NB4 (cell line): ENCODE measurements around the gene CDC42BPG.
"Not testable (repeated sequence)": the region's sequence is repeated elsewhere in the genome, so short reads cannot be mapped to it uniquely, and the experiment has no call there.

Source experiments
- DNase-seq: peaks from one replicate; pipeline ENCODE4 v3.0.0; 2010; ENCODE audit warnings: low read depth
- H3K4me3 ChIP-seq: one replicate; pipeline ENCODE4 v1.5.1; 2011; ENCODE audit warnings: mild to moderate bottlenecking, low read depth, low read length, moderate library complexity
- MYC ChIP-seq: IDR thresholded peaks from 2 replicates; pipeline ENCODE4 v1.6.1; 2011; ENCODE audit warnings: low read depth, low read length
- POLR2A ChIP-seq: IDR thresholded peaks from 2 replicates; pipeline ENCODE4 v1.6.1; 2011; ENCODE audit warnings: mild to moderate bottlenecking; ENCODE audit not compliant: insufficient read length; ENCODE audit errors: extremely low read depth
- TF ChIP-seq, protein P1 (sequence below): IDR thresholded peaks from 2 replicates; pipeline ENCODE4 v1.6.1; 2011; ENCODE audit warnings: low read depth, low read length
- TF ChIP-seq, protein P2 (sequence below): IDR thresholded peaks from one replicate; pipeline ENCODE4 v1.5.1; 2012; ENCODE audit warnings: low read depth, low read length

The CDC42BPG gene

GRCh38 chr11:64826578-64827450, 17.6 kb downstream of the CDC42BPG start:
- no peak overlapping the region for H3K4me3 ChIP-seq
- no peak for DNase-seq
- TF ChIP-seq, protein P1, sequence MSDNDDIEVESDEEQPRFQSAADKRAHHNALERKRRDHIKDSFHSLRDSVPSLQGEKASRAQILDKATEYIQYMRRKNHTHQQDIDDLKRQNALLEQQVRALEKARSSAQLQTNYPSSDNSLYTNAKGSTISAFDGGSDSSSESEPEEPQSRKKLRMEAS = no peak
- TF ChIP-seq POLR2A = no peak

GRCh38 chr11:64826062-64826461, 18.4 kb downstream of the CDC42BPG start:
- H3K4me3 ChIP-seq = no peak overlapping the region
- DNase-seq = no peak
- TF ChIP-seq POLR2A = no peak
- TF ChIP-seq, protein P1 = no peak
- TF ChIP-seq MYC = no peak
- TF ChIP-seq, protein P2, sequence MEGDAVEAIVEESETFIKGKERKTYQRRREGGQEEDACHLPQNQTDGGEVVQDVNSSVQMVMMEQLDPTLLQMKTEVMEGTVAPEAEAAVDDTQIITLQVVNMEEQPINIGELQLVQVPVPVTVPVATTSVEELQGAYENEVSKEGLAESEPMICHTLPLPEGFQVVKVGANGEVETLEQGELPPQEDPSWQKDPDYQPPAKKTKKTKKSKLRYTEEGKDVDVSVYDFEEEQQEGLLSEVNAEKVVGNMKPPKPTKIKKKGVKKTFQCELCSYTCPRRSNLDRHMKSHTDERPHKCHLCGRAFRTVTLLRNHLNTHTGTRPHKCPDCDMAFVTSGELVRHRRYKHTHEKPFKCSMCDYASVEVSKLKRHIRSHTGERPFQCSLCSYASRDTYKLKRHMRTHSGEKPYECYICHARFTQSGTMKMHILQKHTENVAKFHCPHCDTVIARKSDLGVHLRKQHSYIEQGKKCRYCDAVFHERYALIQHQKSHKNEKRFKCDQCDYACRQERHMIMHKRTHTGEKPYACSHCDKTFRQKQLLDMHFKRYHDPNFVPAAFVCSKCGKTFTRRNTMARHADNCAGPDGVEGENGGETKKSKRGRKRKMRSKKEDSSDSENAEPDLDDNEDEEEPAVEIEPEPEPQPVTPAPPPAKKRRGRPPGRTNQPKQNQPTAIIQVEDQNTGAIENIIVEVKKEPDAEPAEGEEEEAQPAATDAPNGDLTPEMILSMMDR = no peak

DNA sequence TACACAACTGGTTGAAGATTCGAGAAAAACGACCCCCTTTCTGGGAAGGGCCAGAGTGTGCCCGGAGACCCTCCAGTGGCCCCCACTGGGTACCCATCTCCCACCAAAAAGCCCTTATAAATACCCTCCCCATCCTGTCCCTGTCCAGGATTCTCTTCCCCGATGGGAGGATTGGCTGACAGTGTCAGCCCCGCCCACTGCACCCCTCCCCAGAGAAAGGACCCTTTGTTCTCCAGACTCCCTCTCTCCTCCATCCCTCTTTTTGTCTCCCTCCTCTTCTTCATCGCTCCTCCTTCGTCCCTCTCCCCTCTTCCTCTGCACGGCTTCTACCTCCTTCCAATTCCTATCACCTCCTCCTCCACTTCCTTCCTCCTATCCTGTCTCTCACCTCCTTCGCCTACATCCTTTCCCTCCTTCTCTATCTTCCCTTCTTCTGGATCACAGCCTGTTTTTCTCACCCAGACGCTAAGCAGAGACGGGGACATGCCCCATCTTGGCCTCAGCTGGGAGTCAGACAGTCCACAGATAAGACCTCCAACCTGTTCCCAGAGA, 20.8 kb downstream of the CDC42BPG start:
- DNase-seq = no peak
- TF ChIP-seq MYC (no peak), POLR2A (no peak)
- TF ChIP-seq, protein P1 = no peak
- TF ChIP-seq, protein P2 = no peak
- H3K4me3 ChIP-seq = no peak overlapping the region

DNA sequence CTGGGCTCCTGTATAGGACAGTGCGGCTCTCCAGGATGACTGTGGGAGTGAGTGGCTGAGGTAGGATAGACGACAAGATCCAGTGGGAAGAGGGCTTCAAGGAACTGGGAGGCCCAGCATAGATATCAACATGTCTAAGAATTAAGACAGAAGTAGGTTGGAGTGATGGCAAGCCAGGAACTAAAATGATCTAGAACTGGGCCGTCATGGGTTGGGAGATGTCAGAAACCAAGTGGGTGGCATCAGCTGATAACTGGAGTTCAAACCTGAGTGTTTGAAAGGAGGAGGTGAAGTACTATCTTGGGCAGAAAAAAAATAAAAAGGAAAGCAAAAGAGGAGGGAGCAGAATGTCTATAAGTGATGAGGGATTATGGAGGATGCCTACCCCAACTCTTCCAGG, 27.0 kb downstream of the CDC42BPG start:
- H3K4me3 ChIP-seq = no peak overlapping the region
- DNase-seq = no peak
- TF ChIP-seq MYC (no peak), POLR2A (no peak)
- TF ChIP-seq, protein P1 = no peak
- TF ChIP-seq, protein P2 = no peak

DNA sequence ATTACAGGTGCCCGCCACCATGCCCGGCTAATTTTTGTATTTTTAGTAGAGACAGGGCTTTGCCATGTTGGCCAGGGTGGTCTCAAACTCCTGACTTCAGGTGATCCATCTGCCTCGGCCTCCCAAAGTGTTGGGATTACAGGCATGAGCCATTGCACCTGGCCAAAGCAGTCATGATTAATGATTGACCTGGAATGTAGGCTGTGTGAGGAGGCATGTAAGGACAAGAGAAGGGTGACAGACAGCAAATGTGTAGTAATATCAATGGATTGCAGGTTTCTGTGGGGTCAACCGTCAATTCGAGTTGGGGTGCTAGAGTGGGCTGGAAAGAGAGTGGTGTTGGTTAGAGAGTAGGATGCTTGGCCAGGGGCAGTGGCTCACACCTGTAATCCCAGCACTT, 29.0 kb downstream of the CDC42BPG start:
- H3K4me3 ChIP-seq, DNase-seq: not testable (repeated sequence)

- no peak overlapping the region for H3K4me3 ChIP-seq
- TF ChIP-seq, protein P1 = no peak
- TF ChIP-seq POLR2A = no peak
- no peak for TF ChIP-seq MYC
- TF ChIP-seq, protein P2 = no peak
- DNase-seq = peak; percentile 57
Measured at GRCh38 chr11:64814712-64815187, 29.7 kb downstream of the CDC42BPG start.
